IPS DF 6.9 (cell line): Measurements from ENCODE around the gene RAB11FIP4.
A peak's percentile ranks its signal among the peaks of the same experiment; 100 is the strongest.

ENCODE experiments used
- DNase-seq: peaks from one replicate; pipeline ENCODE4 v3.0.0-alpha.2; 2013; ENCODE audit warnings: low read depth, low spot score
- H3K27ac ChIP-seq: one replicate; pipeline ENCODE4 v1.5.1; 2013; ENCODE audit warnings: low read length, control low read depth
- H3K27me3 ChIP-seq: 2 replicates; pipeline ENCODE4 v1.6.1; 2013; ENCODE audit warnings: mild to moderate bottlenecking, low read length; ENCODE audit not compliant: control insufficient read depth, insufficient read depth
- H3K36me3 ChIP-seq: 2 replicates; pipeline ENCODE4 v1.6.1; 2013; ENCODE audit warnings: low read length; ENCODE audit not compliant: control insufficient read depth, insufficient read depth
- H3K4me1 ChIP-seq: 2 replicates; pipeline ENCODE4 v1.6.1; 2013; ENCODE audit warnings: low read length; ENCODE audit not compliant: control insufficient read depth, insufficient read depth
- H3K4me3 ChIP-seq: 2 replicates; pipeline ENCODE4 v1.5.1; 2013; ENCODE audit warnings: mild to moderate bottlenecking, low read length
- H3K9me3 ChIP-seq: 2 replicates; pipeline ENCODE4 v1.6.1; 2013; ENCODE audit warnings: low read length, inconsistent platforms; ENCODE audit not compliant: control insufficient read depth, insufficient read depth
- WGBS: extraction: QIAGEN DNeasy Blood & Tissue Kit; methylation state at CpG from one replicate; pipeline ENCODE4 v1.1.7; 2013; ENCODE audit warnings: mixed read lengths, missing lambda C conversion rate; ENCODE audit not compliant: insufficient read length, insufficient coverage; 5-methylcytosine and 5-hydroxymethylcytosine counted together

Gene RAB11FIP4

GRCh38 chr17:31535581-31535981, 144.1 kb downstream of the RAB11FIP4 start:
- H3K36me3 ChIP-seq, result peaks cover 7% of the 10 kb centered on the region
- WGBS, result no CpG with 5 or more reads among the region's 2 CpGs
- no peak for DNase-seq
- no peak overlapping the region for H3K27ac ChIP-seq
- no peaks in the 10 kb centered on the region for H3K9me3 ChIP-seq
- no peak overlapping the region for H3K4me3 ChIP-seq
- H3K27me3 ChIP-seq, result no peaks in the 10 kb centered on the region
- H3K4me1 ChIP-seq, result no peaks in the 10 kb centered on the region

GRCh38 chr17:31536451-31536850, 145.0 kb downstream of the RAB11FIP4 start:
- no peaks in the 10 kb centered on the region for H3K4me1 ChIP-seq
- H3K4me3 ChIP-seq, result no peak overlapping the region
- H3K27me3 ChIP-seq, result no peaks in the 10 kb centered on the region
- WGBS, result no CpG with 5 or more reads among the region's 5 CpGs
- H3K27ac ChIP-seq, result no peak overlapping the region
- peaks cover 5% of the 10 kb centered on the region for H3K36me3 ChIP-seq
- no peak for DNase-seq
- H3K9me3 ChIP-seq, result no peaks in the 10 kb centered on the region

GRCh38 chr17:31537565-31538011, 146.1 kb downstream of the RAB11FIP4 start:
- no peak overlapping the region for H3K27ac ChIP-seq
- no peak for DNase-seq

GRCh38 chr17:31538080-31538762, 146.7 kb downstream of the RAB11FIP4 start:
- no peaks in the 10 kb centered on the region; the same call in 1 of the 2 replicates for H3K36me3 ChIP-seq
- H3K9me3 ChIP-seq, result no peaks in the 10 kb centered on the region
- DNase-seq, result no peak
- H3K4me3 ChIP-seq, result no peak overlapping the region
- no peak overlapping the region for H3K27ac ChIP-seq
- H3K4me1 ChIP-seq, result no peaks in the 10 kb centered on the region
- H3K27me3 ChIP-seq, result no peaks in the 10 kb centered on the region
- no CpG with 5 or more reads among the region's 7 CpGs for WGBS

More at GRCh38 chr17:31537565-31538011, 146.1 kb downstream of the RAB11FIP4 start:
- Histone ChIP-seq H3K27me3 (no peaks in the 10 kb centered on the region), H3K4me3 (no peak overlapping the region), H3K9me3 (no peaks in the 10 kb centered on the region), H3K4me1 (no peaks in the 10 kb centered on the region), H3K36me3 (no peaks in the 10 kb centered on the region; the same call in 1 of the 2 replicates)
- no CpG with 5 or more reads among the region's 9 CpGs for WGBS

GRCh38 chr17:31540602-31541307, 149.3 kb downstream of the RAB11FIP4 start:
- H3K4me3 ChIP-seq, result no peak overlapping the region
- H3K27ac ChIP-seq, result no peak overlapping the region
- H3K9me3 ChIP-seq, result no peaks in the 10 kb centered on the region
- no peaks in the 10 kb centered on the region; the same call in 1 of the 2 replicates for H3K36me3 ChIP-seq
- DNase-seq, result no peak
- no CpG with 5 or more reads among the region's 9 CpGs for WGBS
- H3K27me3 ChIP-seq, result no peaks in the 10 kb centered on the region
- H3K4me1 ChIP-seq, result no peaks in the 10 kb centered on the region

- no peaks in the 10 kb centered on the region for H3K4me1 ChIP-seq
- H3K27me3 ChIP-seq, result no peaks in the 10 kb centered on the region
- no peak for DNase-seq
- no peaks in the 10 kb centered on the region for H3K9me3 ChIP-seq
- no peaks in the 10 kb centered on the region; the same call in 1 of the 2 replicates for H3K36me3 ChIP-seq
- no peak overlapping the region for H3K27ac ChIP-seq
- no CpG with 5 or more reads among the region's 5 CpGs for WGBS
- no peak overlapping the region for H3K4me3 ChIP-seq
Measured at GRCh38 chr17:31541559-31541958, 150.1 kb downstream of the RAB11FIP4 start.

- no peak for DNase-seq
- Histone ChIP-seq H3K27me3 (no peaks in the 10 kb centered on the region), H3K4me1 (no peaks in the 10 kb centered on the region), H3K27ac (no peak overlapping the region), H3K9me3 (no peaks in the 10 kb centered on the region), H3K36me3 (no peaks in the 10 kb centered on the region), H3K4me3 (no peak overlapping the region)
- no CpG with 5 or more reads among the region's 3 CpGs for WGBS
Measured at GRCh38 chr17:31544186-31544585, 152.7 kb downstream of the RAB11FIP4 start.

GRCh38 chr17:31546650-31547049, 155.2 kb downstream of the RAB11FIP4 start:
- H3K27ac ChIP-seq, result no peak overlapping the region
- no peaks in the 10 kb centered on the region for H3K9me3 ChIP-seq
- no peaks in the 10 kb centered on the region for H3K4me1 ChIP-seq
- H3K36me3 ChIP-seq, result no peaks in the 10 kb centered on the region
- H3K4me3 ChIP-seq, result no peak overlapping the region
- no peak for DNase-seq
- WGBS, result no CpG with 5 or more reads among the region's 4 CpGs
- no peaks in the 10 kb centered on the region for H3K27me3 ChIP-seq

GRCh38 chr17:31548709-31549108, 157.2 kb downstream of the RAB11FIP4 start:
- no peak for DNase-seq
- Histone ChIP-seq H3K4me3 (peak overlapping the region; percentile 92; the same call in 1 of the 2 replicates), H3K4me1 (no peaks in the 10 kb centered on the region), H3K36me3 (no peaks in the 10 kb centered on the region), H3K27ac (no peak overlapping the region), H3K27me3 (no peaks in the 10 kb centered on the region), H3K9me3 (no peaks in the 10 kb centered on the region)
- WGBS, result no CpG with 5 or more reads among the region's 5 CpGs

GRCh38 chr17:31549121-31549524, 157.6 kb downstream of the RAB11FIP4 start:
- Histone ChIP-seq H3K27ac (no peak overlapping the region), H3K27me3 (no peaks in the 10 kb centered on the region), H3K36me3 (no peaks in the 10 kb centered on the region), H3K4me3 (peak overlapping the region; percentile 92; the same call in 1 of the 2 replicates), H3K4me1 (no peaks in the 10 kb centered on the region), H3K9me3 (no peaks in the 10 kb centered on the region)
- no CpG with 5 or more reads among the region's 18 CpGs for WGBS
- no peak for DNase-seq
